DOHH2 (cell line): Measurements from ENCODE around the gene SLC35A2.

Experiments used
- CTCF ChIP-seq: fragments of 200-600 bp; sonication (generic); IDR thresholded peaks from one replicate; pipeline ENCODE4 v1.5.1; 2014; ENCODE audit warnings: antibody characterized with exemption, mild to moderate bottlenecking, low read depth, low read length; ENCODE audit not compliant: poor library complexity, severe bottlenecking
- EZH2phosphoT487 ChIP-seq: fragments of 200-600 bp; sonication (generic); IDR thresholded peaks from 2 replicates; pipeline ENCODE4 v1.6.1; 2017; ENCODE audit warnings: borderline replicate concordance, mild to moderate bottlenecking, antibody characterized with exemption, low read length, moderate library complexity, mixed read lengths

GRCh38 chrX:48917139-48918001 lies 5.9 kb upstream of the SLC35A2 start:
- TF ChIP-seq CTCF (peak; percentile 83), EZH2phosphoT487 (no peak)
